GM18861 (cell line): ENCODE data around the gene B4GALNT2.
A peak's percentile ranks its signal among the peaks of the same experiment; 100 is the strongest.
"Not testable (repeated sequence)": the region's sequence is repeated elsewhere in the genome, so short reads cannot be mapped to it uniquely, and the experiment has no call there.

Source experiments
- ATAC-seq: cut with Tn5 transposase; IDR thresholded peaks from one replicate; pipeline ENCODE4 v1.9.1; 2021; ENCODE audit not compliant: unreplicated experiment

B4GALNT2 gene

GRCh38 chr17:49175978-49176377 lies 43.4 kb downstream of the B4GALNT2 start:
- not testable (repeated sequence) for ATAC-seq

GRCh38 chr17:49180303-49180702 lies 47.7 kb downstream of the B4GALNT2 start:
- ATAC-seq = no peak

- no peak for ATAC-seq
These were observed 48.5 kb downstream of the B4GALNT2 start for GRCh38 chr17:49180998-49181635.

- ATAC-seq = no peak
These were observed 50.8 kb downstream of the B4GALNT2 start for GRCh38 chr17:49183341-49183740.

- no peak for ATAC-seq
These were observed 51.2 kb downstream of the B4GALNT2 start for GRCh38 chr17:49183801-49184200.

- not testable (repeated sequence) for ATAC-seq
These were observed 52.0 kb downstream of the B4GALNT2 start for GRCh38 chr17:49184522-49184921.

GRCh38 chr17:49185381-49185780 lies 52.8 kb downstream of the B4GALNT2 start:
- not testable (repeated sequence) for ATAC-seq

GRCh38 chr17:49187301-49187700 lies 54.7 kb downstream of the B4GALNT2 start:
- no peak for ATAC-seq

GRCh38 chr17:49190932-49191331 lies 58.4 kb downstream of the B4GALNT2 start:
- ATAC-seq = no peak

- ATAC-seq = no peak
These were observed 58.9 kb downstream of the B4GALNT2 start for GRCh38 chr17:49191409-49191916.

- peak; percentile 40 for ATAC-seq
These were observed 59.6 kb downstream of the B4GALNT2 start for GRCh38 chr17:49191917-49192741.

- ATAC-seq = peak; percentile 19
These were observed 61.1 kb downstream of the B4GALNT2 start for GRCh38 chr17:49193513-49194296.

GRCh38 chr17:49194297-49194607 lies 61.7 kb downstream of the B4GALNT2 start:
- ATAC-seq = no peak

GRCh38 chr17:49195751-49196150 lies 63.2 kb downstream of the B4GALNT2 start:
- ATAC-seq = no peak

GRCh38 chr17:49196520-49196919 lies 64.0 kb downstream of the B4GALNT2 start:
- ATAC-seq = no peak

GRCh38 chr17:49197346-49197998 lies 64.9 kb downstream of the B4GALNT2 start:
- no peak for ATAC-seq

GRCh38 chr17:49198211-49198610 lies 65.6 kb downstream of the B4GALNT2 start:
- no peak for ATAC-seq

GRCh38 chr17:49200423-49201083 lies 68.0 kb downstream of the B4GALNT2 start:
- no peak for ATAC-seq

GRCh38 chr17:49201481-49201927 lies 68.9 kb downstream of the B4GALNT2 start:
- no peak for ATAC-seq

GRCh38 chr17:49203796-49204195 lies 71.2 kb downstream of the B4GALNT2 start:
- ATAC-seq = no peak
